ENCODE data around the gene ZNF626. TPM values are rescaled to one million over a fixed set of nuclear protein-coding genes. Genes with fewer than 3 reads are reported as not detected.
"Not testable (repeated sequence)": the region's sequence is repeated elsewhere in the genome, so short reads cannot be mapped to it uniquely, and the experiment has no call there.

The ZNF626 gene
- 10.3 and 13.4 TPM in 2 replicates for total RNA-seq

- TF ChIP-seq, protein P1, sequence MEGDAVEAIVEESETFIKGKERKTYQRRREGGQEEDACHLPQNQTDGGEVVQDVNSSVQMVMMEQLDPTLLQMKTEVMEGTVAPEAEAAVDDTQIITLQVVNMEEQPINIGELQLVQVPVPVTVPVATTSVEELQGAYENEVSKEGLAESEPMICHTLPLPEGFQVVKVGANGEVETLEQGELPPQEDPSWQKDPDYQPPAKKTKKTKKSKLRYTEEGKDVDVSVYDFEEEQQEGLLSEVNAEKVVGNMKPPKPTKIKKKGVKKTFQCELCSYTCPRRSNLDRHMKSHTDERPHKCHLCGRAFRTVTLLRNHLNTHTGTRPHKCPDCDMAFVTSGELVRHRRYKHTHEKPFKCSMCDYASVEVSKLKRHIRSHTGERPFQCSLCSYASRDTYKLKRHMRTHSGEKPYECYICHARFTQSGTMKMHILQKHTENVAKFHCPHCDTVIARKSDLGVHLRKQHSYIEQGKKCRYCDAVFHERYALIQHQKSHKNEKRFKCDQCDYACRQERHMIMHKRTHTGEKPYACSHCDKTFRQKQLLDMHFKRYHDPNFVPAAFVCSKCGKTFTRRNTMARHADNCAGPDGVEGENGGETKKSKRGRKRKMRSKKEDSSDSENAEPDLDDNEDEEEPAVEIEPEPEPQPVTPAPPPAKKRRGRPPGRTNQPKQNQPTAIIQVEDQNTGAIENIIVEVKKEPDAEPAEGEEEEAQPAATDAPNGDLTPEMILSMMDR (IDR thresholded peaks at IDR 0.05; ENCODE audit: insufficient read depth, low read depth, low read length): no peak
- peak; percentile 97 for DNase-seq (ENCODE audit: low read depth)
- H3K4me3 ChIP-seq (ENCODE audit: low read depth, low read length): peak within 1 kb of the TSS; percentile 90
Observed at GRCh38 chr19:20661150-20661819, at the start of gene ZNF626. Gene ZNF626, minus strand, starts transcription at chr19:20661571. Its CDS starts 125 bp downstream, at chr19:20661446.

DNA sequence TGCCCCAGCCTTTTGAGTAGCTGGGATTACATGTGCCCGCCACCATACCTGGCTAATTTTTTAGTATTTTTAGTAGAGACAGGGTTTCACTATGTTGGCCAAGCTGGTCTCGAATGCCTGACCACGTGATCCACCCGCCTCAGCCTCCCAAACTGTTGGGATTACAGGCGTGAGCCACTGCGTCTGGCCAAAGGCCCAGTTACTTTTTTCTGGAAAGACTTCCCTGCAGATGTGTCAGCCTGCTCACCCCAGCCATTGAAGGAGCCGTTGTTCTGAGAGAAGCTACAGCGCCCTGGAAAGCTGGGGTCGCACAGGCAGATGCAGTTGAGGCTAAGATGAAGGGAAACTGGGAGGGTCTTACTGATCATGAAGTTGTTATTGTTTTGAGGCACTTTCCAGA is 7.9 kb upstream of the ZNF626 start:
- H3K4me3 ChIP-seq (ENCODE audit: low read depth, low read length): no peak overlapping the region
- TF ChIP-seq, protein P1 (IDR thresholded peaks at IDR 0.05; ENCODE audit: insufficient read depth, low read depth, low read length): no peak

DNA sequence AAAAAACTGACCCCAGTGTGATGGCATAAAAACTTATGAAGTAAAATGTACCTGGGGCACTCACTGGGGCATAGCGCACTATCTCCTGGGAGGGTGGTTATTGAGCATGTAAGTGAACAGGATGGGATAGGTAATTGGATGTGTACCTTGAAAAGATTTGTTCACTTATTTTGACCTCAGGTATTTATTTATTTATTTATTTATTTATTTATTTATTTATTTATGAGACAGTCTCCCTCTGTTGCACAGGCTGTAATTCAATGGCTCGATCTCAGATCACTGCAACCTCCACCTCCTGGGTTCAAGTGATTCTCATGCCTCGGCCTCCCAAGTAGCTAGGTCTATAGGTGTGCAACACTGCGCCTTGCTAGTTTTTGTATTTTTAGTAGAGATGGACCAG is 5.9 kb upstream of the ZNF626 start:
- DNase-seq (ENCODE audit: low read depth): no peak
- TF ChIP-seq, protein P1 (IDR thresholded peaks at IDR 0.05; ENCODE audit: insufficient read depth, low read depth, low read length): no peak
- no peak overlapping the region for H3K4me3 ChIP-seq (ENCODE audit: low read depth, low read length)

More for the DNA sequence above, 7.9 kb upstream of the ZNF626 start:
- DNase-seq (ENCODE audit: low read depth): no peak

GRCh38 chr19:20664901-20665781 is 3.8 kb upstream of the ZNF626 start:
- peak; percentile 81 for DNase-seq (ENCODE audit: low read depth)
- H3K4me3 ChIP-seq (ENCODE audit: low read depth, low read length): peak overlapping the region; percentile 30
- TF ChIP-seq, protein P1 (IDR thresholded peaks at IDR 0.05; ENCODE audit: insufficient read depth, low read depth, low read length): no peak

- not testable (repeated sequence) for H3K4me3 ChIP-seq (ENCODE audit: low read depth, low read length); DNase-seq (ENCODE audit: low read depth)
Observed at GRCh38 chr19:20664475-20664874, 3.1 kb upstream of the ZNF626 start.

DNA sequence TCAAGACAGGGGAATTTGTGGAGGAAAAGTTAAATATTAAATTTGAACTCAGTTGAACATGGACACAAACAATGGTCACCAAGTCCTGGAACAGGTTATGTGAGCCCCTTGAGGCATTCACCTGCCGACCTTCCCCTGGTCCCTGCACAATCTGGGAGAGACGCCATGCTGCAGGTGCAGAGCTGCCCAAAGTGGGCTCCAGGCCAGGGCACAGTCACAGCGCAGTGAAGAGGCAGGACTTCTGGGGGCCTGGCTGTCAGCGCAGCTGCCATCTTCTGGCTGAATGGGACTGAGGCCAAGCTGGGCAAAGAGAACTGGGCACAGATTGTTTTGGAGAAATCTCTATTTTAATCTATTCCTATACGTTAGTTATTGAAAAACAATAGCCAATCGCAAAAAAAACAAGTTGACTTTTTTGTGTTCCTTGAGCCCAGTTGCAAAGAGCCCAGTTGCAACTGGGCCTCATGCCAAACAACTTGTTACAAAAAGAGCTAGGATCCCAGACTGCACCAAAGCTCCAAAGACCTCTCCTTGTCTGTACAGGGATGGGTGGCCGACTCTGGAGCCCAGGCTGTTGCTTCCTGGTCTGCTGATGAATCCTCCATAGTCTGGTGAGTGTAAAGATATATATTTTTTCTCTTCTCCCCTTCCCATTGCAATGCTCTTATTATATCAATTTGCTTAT is 1.2 kb upstream of the ZNF626 start:
- H3K4me3 ChIP-seq (ENCODE audit: low read depth, low read length): no peak overlapping the region
- TF ChIP-seq, protein P1 (IDR thresholded peaks at IDR 0.05; ENCODE audit: insufficient read depth, low read depth, low read length): no peak
- DNase-seq (ENCODE audit: low read depth): no peak

All from fibroblast of villous mesenchyme (primary cell).